ENCODE measurements around the gene SH3TC1.

Gene SH3TC1

GRCh38 chr4:8162625-8163024 is 36.5 kb upstream of the SH3TC1 start:
- H3K9me3 ChIP-seq (ENCODE audit: control insufficient read depth, low read length), result no peaks in the 10 kb centered on the region
- no peaks in the 10 kb centered on the region for H3K27me3 ChIP-seq (ENCODE audit: control insufficient read depth, insufficient read depth, low read length)
- H3K4me1 ChIP-seq, result no peaks in the 10 kb centered on the region
- no peak for TF ChIP-seq CTCF (IDR thresholded peaks at IDR 0.05)
- H3K4me3 ChIP-seq (ENCODE audit: low read depth, low read length), result no peak overlapping the region
- no peaks in the 10 kb centered on the region for H3K36me3 ChIP-seq (ENCODE audit: control insufficient read depth, insufficient read depth, low read length)
- no peaks in the 10 kb centered on the region for H3K79me2 ChIP-seq
- H3K9ac ChIP-seq, result no peak overlapping the region
- H3K4me2 ChIP-seq (ENCODE audit: low read length), result no peak overlapping the region
- H2AFZ ChIP-seq, result no peak overlapping the region
- no peak overlapping the region for H3K27ac ChIP-seq

GRCh38 chr4:8163026-8163425 is 36.1 kb upstream of the SH3TC1 start:
- no peak for TF ChIP-seq CTCF (IDR thresholded peaks at IDR 0.05)
- no peaks in the 10 kb centered on the region for H3K4me1 ChIP-seq
- no peaks in the 10 kb centered on the region for H3K79me2 ChIP-seq
- H3K9me3 ChIP-seq (ENCODE audit: control insufficient read depth, low read length), result no peaks in the 10 kb centered on the region
- no peaks in the 10 kb centered on the region for H3K36me3 ChIP-seq (ENCODE audit: control insufficient read depth, insufficient read depth, low read length)
- H2AFZ ChIP-seq, result no peak overlapping the region
- H3K4me2 ChIP-seq (ENCODE audit: low read length), result no peak overlapping the region
- no peak overlapping the region for H3K9ac ChIP-seq
- H3K4me3 ChIP-seq (ENCODE audit: low read depth, low read length), result no peak overlapping the region
- H3K27me3 ChIP-seq (ENCODE audit: control insufficient read depth, insufficient read depth, low read length), result no peaks in the 10 kb centered on the region
- no peak overlapping the region for H3K27ac ChIP-seq

- Histone ChIP-seq H3K27me3 (ENCODE audit: control insufficient read depth, insufficient read depth, low read length) (no peaks in the 10 kb centered on the region), H3K36me3 (ENCODE audit: control insufficient read depth, insufficient read depth, low read length) (no peaks in the 10 kb centered on the region), H3K4me3 (ENCODE audit: low read depth, low read length) (no peak overlapping the region), H3K79me2 (no peaks in the 10 kb centered on the region), H3K4me2 (ENCODE audit: low read length) (no peak overlapping the region), H3K9me3 (ENCODE audit: control insufficient read depth, low read length) (no peaks in the 10 kb centered on the region), H2AFZ (no peak overlapping the region), H3K4me1 (no peaks in the 10 kb centered on the region), H3K9ac (no peak overlapping the region), H3K27ac (no peak overlapping the region)
- TF ChIP-seq CTCF (IDR thresholded peaks at IDR 0.05), result no peak
These were observed 35.5 kb upstream of the SH3TC1 start for GRCh38 chr4:8163436-8164193.

GRCh38 chr4:8164194-8164565 is 34.9 kb upstream of the SH3TC1 start:
- no peak overlapping the region for H3K27ac ChIP-seq
- H3K9ac ChIP-seq, result no peak overlapping the region
- H3K36me3 ChIP-seq (ENCODE audit: control insufficient read depth, insufficient read depth, low read length), result no peaks in the 10 kb centered on the region
- no peak overlapping the region for H3K4me2 ChIP-seq (ENCODE audit: low read length)
- no peaks in the 10 kb centered on the region for H3K9me3 ChIP-seq (ENCODE audit: control insufficient read depth, low read length)
- H3K27me3 ChIP-seq (ENCODE audit: control insufficient read depth, insufficient read depth, low read length), result no peaks in the 10 kb centered on the region
- no peaks in the 10 kb centered on the region for H3K79me2 ChIP-seq
- no peak overlapping the region for H2AFZ ChIP-seq
- TF ChIP-seq CTCF (IDR thresholded peaks at IDR 0.05), result no peak
- H3K4me1 ChIP-seq, result no peaks in the 10 kb centered on the region
- no peak overlapping the region for H3K4me3 ChIP-seq (ENCODE audit: low read depth, low read length)

GRCh38 chr4:8164687-8165086 is 34.4 kb upstream of the SH3TC1 start:
- Histone ChIP-seq H3K36me3 (ENCODE audit: control insufficient read depth, insufficient read depth, low read length) (no peaks in the 10 kb centered on the region), H3K79me2 (no peaks in the 10 kb centered on the region), H3K9ac (no peak overlapping the region), H3K4me1 (no peaks in the 10 kb centered on the region), H3K27ac (no peak overlapping the region), H3K9me3 (ENCODE audit: control insufficient read depth, low read length) (no peaks in the 10 kb centered on the region), H3K4me3 (ENCODE audit: low read depth, low read length) (no peak overlapping the region), H2AFZ (no peak overlapping the region), H3K27me3 (ENCODE audit: control insufficient read depth, insufficient read depth, low read length) (no peaks in the 10 kb centered on the region), H3K4me2 (ENCODE audit: low read length) (no peak overlapping the region)
- no peak for TF ChIP-seq CTCF (IDR thresholded peaks at IDR 0.05)
